ENCODE measurements around the gene EPYC. TPM values are rescaled to one million over a fixed set of nuclear protein-coding genes. Genes with fewer than 3 reads are reported as not detected.

EPYC gene
- total RNA-seq, result not detected in 2 replicates

GRCh38 chr12:91004872-91005271 lies at the start of gene EPYC:
TSS of gene EPYC (minus strand) at chr12:91004972. CDS start at chr12:91002565, 2,407 bp downstream.

GRCh38 chr12:90954921-90955320 lies 49.9 kb downstream of the EPYC start, which contains the start of gene CCER1:
TSS of gene CCER1 (minus strand) at chr12:90955176. CDS start at chr12:90954742, 434 bp downstream.

Other genes starting within 250 kb of the EPYC start
- gene CCER1, start 49.8 kb downstream of the EPYC start, total RNA-seq, result not detected in 2 replicates
- 0.20 TPM in 1 of 2 replicates, not detected in the other for gene KERA, start 53.1 kb upstream of the EPYC start, total RNA-seq
- 747 and 759 TPM in 2 replicates for gene LUM, start 106.5 kb upstream of the EPYC start, total RNA-seq
- gene DCN, start 177.8 kb upstream of the EPYC start, total RNA-seq, result 2,110 and 2,484 TPM in 2 replicates

Measured in cardiac ventricle fibroblast (primary cell).